Activated T-cell treated with anti-CD3 and anti-CD28 coated beads for 1 hour (primary cell): ENCODE results near the gene SF3B2.
"Not testable (repeated sequence)": the region's sequence is repeated elsewhere in the genome, so short reads cannot be mapped to it uniquely, and the experiment has no call there.

ENCODE experiments used
- DNase-seq: peaks from one replicate; pipeline ENCODE4 v3.0.0-alpha.2; 2020; ENCODE audit warnings: low read depth

SF3B2 gene

GRCh38 chr11:66106786-66107599 is 54.8 kb downstream of the SF3B2 start:
- no peak for DNase-seq

GRCh38 chr11:66107600-66108510 is 55.7 kb downstream of the SF3B2 start:
- no peak for DNase-seq

DNA sequence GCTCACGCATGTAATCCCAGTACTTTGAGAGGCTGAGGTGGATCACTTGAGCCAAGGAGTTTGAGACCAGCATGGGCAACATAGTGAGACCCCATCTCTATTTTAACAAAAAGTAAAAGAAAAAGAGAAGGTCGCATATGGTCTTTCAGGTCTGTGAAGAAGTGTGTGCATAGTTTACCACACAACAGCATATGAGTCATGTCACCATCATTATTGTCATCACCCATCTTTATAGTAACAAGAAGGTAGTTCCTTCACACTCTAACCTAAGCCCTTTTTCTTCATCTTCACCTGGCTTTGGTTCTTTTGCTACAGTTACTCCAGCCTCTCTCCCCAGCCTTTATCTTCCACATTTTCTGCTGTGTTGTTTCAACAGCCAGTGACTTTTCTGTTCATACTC is 57.1 kb downstream of the SF3B2 start:
- DNase-seq, result no peak

- DNase-seq, result no peak
Measured at GRCh38 chr11:66111158-66111557, 59.0 kb downstream of the SF3B2 start.

GRCh38 chr11:66112041-66112491 is 59.9 kb downstream of the SF3B2 start:
- DNase-seq, result no peak

GRCh38 chr11:66112601-66113499 is 60.7 kb downstream of the SF3B2 start:
- no peak for DNase-seq

- not testable (repeated sequence) for DNase-seq
Measured at GRCh38 chr11:66114957-66115356, 62.8 kb downstream of the SF3B2 start.

DNA sequence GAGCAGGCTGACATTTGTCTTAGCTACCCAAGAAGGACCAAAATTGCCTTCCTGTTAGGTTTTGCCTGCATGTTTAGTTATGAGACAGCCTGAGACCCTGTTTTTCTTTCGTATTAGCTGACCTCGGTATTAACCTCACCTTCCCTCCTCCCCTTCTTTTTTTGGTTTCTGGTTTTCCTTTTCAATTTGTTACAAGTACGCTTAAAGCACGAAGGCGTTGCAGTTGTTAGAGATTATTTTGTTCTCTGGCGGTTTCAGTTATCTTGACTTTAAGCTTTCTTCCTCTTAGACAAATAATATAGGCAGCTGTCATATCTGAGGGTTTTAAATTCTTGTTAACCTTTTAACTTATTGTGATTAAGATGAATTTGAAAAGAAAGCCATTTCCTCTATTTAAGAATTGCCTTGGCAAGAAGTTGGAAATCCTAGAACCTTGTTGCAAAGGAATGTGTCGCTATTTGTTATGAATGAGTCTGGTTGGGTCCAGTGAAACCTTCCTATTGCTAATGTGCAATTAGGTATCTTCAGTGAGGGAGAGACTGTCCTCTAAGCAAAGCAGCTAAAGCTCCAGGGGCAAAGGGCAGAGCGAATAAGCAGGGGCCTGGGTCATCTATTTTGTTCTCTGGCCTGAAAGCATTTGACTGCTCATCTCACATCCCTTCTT is 63.6 kb downstream of the SF3B2 start:
- no peak for DNase-seq

GRCh38 chr11:66116576-66117361 is 64.6 kb downstream of the SF3B2 start:
- DNase-seq, result no peak

- no peak for DNase-seq
Measured at GRCh38 chr11:66118847-66119246, 66.7 kb downstream of the SF3B2 start.
